ENCODE data around the gene BCR. TPM values are rescaled to one million over a fixed set of nuclear protein-coding genes. Genes with fewer than 3 reads are reported as not detected.

Gene BCR
- total and polyA plus RNA-seq, 2 of the 8 experiments (the other 6 are each of a cell fraction or from before 2014, with no cell fraction given) = 66.7 to 130 TPM

GRCh38 chr22:23210428-23211170 is 30.3 kb downstream of the BCR start (continued):
- no peak for TF ChIP-seq RBBP5 (IDR thresholded peaks at IDR 0.05; ENCODE audit: borderline replicate concordance, low read depth, low read length)
- TF ChIP-seq RAD21 (IDR thresholded peaks at IDR 0.05 in 1 of 2, conservative IDR thresholded peaks at IDR 0.05 in 1 of 2; ENCODE audit: low read depth in 2 of 2, low read length in 2 of 2) = no peak
- TF ChIP-seq BCL11A (IDR thresholded peaks at IDR 0.05; ENCODE audit: low read depth in 2 of 2, low read length in 2 of 2) = no peak
- TF ChIP-seq NRF1 (IDR thresholded peaks at IDR 0.05; ENCODE audit: low read depth, low read length) = no peak

All from H1 (cell line).